22Rv1 (cell line): Measurements from ENCODE around the gene HBQ1.

Source experiments
- CTCF ChIP-seq: fragments of 450-650 bp; IDR thresholded peaks from 2 replicates; pipeline ENCODE4 v1.5.1; 2017; ENCODE audit warnings: mild to moderate bottlenecking
- ZFX ChIP-seq: fragments of 450-650 bp; IDR thresholded peaks from 2 replicates; pipeline ENCODE4 v1.6.1; 2017; ENCODE audit warnings: antibody characterized with exemption, borderline replicate concordance

- no peak for TF ChIP-seq CTCF
- no peak for TF ChIP-seq ZFX
Observed at GRCh38 chr16:133716-134115, 46.5 kb upstream of the HBQ1 start.
